22Rv1 (cell line): ENCODE results near the gene TIMP3.

Experiments
- CTCF ChIP-seq: fragments of 450-650 bp; IDR thresholded peaks from 2 replicates; pipeline ENCODE4 v1.5.1; 2017; ENCODE audit warnings: mild to moderate bottlenecking
- ZFX ChIP-seq: fragments of 450-650 bp; IDR thresholded peaks from 2 replicates; pipeline ENCODE4 v1.6.1; 2017; ENCODE audit warnings: antibody characterized with exemption, borderline replicate concordance

- TF ChIP-seq CTCF (no peak), ZFX (no peak)
Observed at GRCh38 chr22:32829451-32829851, 27.9 kb downstream of the TIMP3 start.
